AG04450 (cell line): ENCODE data around the gene PCDHGA5. TPM values are rescaled to one million over a fixed set of nuclear protein-coding genes. Genes with fewer than 3 reads are reported as not detected.
A peak's percentile ranks its signal among the peaks of the same experiment; 100 is the strongest.
"Not testable (repeated sequence)": the region's sequence is repeated elsewhere in the genome, so short reads cannot be mapped to it uniquely, and the experiment has no call there.

Experiments
- CTCF ChIA-PET: fragments of 300-600, 350-600 bp; formaldehyde crosslinking; extraction: SDS; loops from one replicate; lab custom pipeline; 2022; ENCODE audit warnings: antibody characterized with exemption, inconsistent platforms; lab: Charles Lee
- POLR2A ChIA-PET: fragments of 350-600 bp; formaldehyde crosslinking; extraction: SDS; loops from one replicate; lab custom pipeline; 2021; ENCODE audit warnings: antibody characterized with exemption, inconsistent platforms; lab: Yijun Ruan, JAX
- DNase-seq: peaks from one replicate; pipeline ENCODE4 v3.0.0-alpha.2; 2011; ENCODE audit warnings: low read depth, low spot score
- H3K27ac ChIP-seq: one replicate; pipeline ENCODE4 v1.5.1; 2012; ENCODE audit warnings: low read depth, low read length, control low read depth
- H3K27me3 ChIP-seq: one replicate; pipeline ENCODE4 v1.6.0; 2012; ENCODE audit warnings: low read length; ENCODE audit not compliant: control insufficient read depth, insufficient read depth
- H3K4me3 ChIP-seq: 2 replicates; pipeline ENCODE4 v1.5.1; 2011; ENCODE audit warnings: mild to moderate bottlenecking, low read depth, low read length, control low read depth
- H3K9me3 ChIP-seq: 2 replicates; pipeline ENCODE4 v1.5.1; 2012; ENCODE audit warnings: low read length; ENCODE audit not compliant: control insufficient read depth, insufficient read depth
- CTCF ChIP-seq: IDR thresholded peaks from 2 replicates; pipeline ENCODE4 v1.5.1; 2011; ENCODE audit warnings: low read depth, low read length, control low read depth, inconsistent platforms
- polyA plus RNA-seq: library from polyadenylated mRNA; depleted of rRNA; stranded (reverse); fragments of >200 nt; gene quantifications from 2 replicates; pipeline ENCODE4 v1.2.3, GENCODE V29; 2011; rRNA removed

The PCDHGA5 gene
- polyA plus RNA-seq, 1 experiment = 1.4 TPM

- no peak for DNase-seq
- Histone ChIP-seq H3K9me3 (peaks cover 62% of the 10 kb centered on the region), H3K27ac (no peak overlapping the region), H3K27me3 (no peaks in the 10 kb centered on the region), H3K4me3 (peak overlapping the region; percentile 58)
- POLR2A ChIA-PET = interaction anchor here (0.9 to 1.8 kb wide), 3 partner anchors 111 to 151 kb away, joined by 3 to 5 read pairs (median 4); no protein-coding TSS in a partner anchor
- no peak for TF ChIP-seq CTCF
- CTCF ChIA-PET = interaction anchor here (0.7 to 5.0 kb wide), 23 partner anchors 11 to 155 kb away, joined by 3 to 178 read pairs (median 4); partner anchors contain the start of genes PCDHGA12, PCDHGA9, PCDHGB1 and PCDHGB3
These were observed 49.6 kb downstream of the PCDHGA5 start for GRCh38 chr5:141413540-141414069.

- H3K4me3 ChIP-seq, H3K27me3 ChIP-seq, DNase-seq, H3K27ac ChIP-seq, POLR2A ChIA-PET: not testable (repeated sequence)
- CTCF ChIA-PET = interaction anchor here (0.9 to 5.0 kb wide), 6 partner anchors 15 to 149 kb away, joined by 3 to 178 read pairs (median 20); partner anchors contain the start of genes PCDHGA12 and PCDHGB3
- H3K9me3 ChIP-seq = peaks cover 63% of the 10 kb centered on the region
These were observed 50.7 kb downstream of the PCDHGA5 start for GRCh38 chr5:141414548-141415274.

- H3K27ac ChIP-seq, POLR2A ChIA-PET, H3K27me3 ChIP-seq, DNase-seq, H3K4me3 ChIP-seq: not testable (repeated sequence)
- peaks cover 61% of the 10 kb centered on the region for H3K9me3 ChIP-seq
- CTCF ChIA-PET = interaction anchor here (4.8 to 7.6 kb wide), 2 partner anchors 143 to 148 kb away, joined by 106 to 107 read pairs; no protein-coding TSS in a partner anchor
These were observed 51.3 kb downstream of the PCDHGA5 start for GRCh38 chr5:141415275-141415618.

Other genes starting within 250 kb of the PCDHGA5 start
- gene PCDHB4, start 242.3 kb upstream of the PCDHGA5 start, polyA plus RNA-seq = 0.04 and 0.06 TPM in 2 replicates
- 0.68 and 0.72 TPM in 2 replicates for gene PCDHB5, start 229.0 kb upstream of the PCDHGA5 start, polyA plus RNA-seq
- 0.21 TPM in 2 replicates for gene PCDHB6, start 214.1 kb upstream of the PCDHGA5 start, polyA plus RNA-seq
- gene PCDHB7, start 191.5 kb upstream of the PCDHGA5 start, polyA plus RNA-seq = 0.61 and 0.62 TPM in 2 replicates
- gene PCDHB8, start 186.4 kb upstream of the PCDHGA5 start, polyA plus RNA-seq = 0.20 and 0.25 TPM in 2 replicates
- gene PCDHB16, start 181.8 kb upstream of the PCDHGA5 start, polyA plus RNA-seq = 0.45 and 0.66 TPM in 2 replicates
- gene PCDHB9, start 177.0 kb upstream of the PCDHGA5 start, polyA plus RNA-seq = 0.22 and 0.45 TPM in 2 replicates
- gene PCDHB10, start 171.8 kb upstream of the PCDHGA5 start, polyA plus RNA-seq = 0.45 and 0.74 TPM in 2 replicates
- 0.16 and 0.25 TPM in 2 replicates for gene PCDHB11, start 164.5 kb upstream of the PCDHGA5 start, polyA plus RNA-seq
- gene PCDHB12, start 155.4 kb upstream of the PCDHGA5 start, polyA plus RNA-seq = 0.32 and 0.40 TPM in 2 replicates
- 0.60 and 0.73 TPM in 2 replicates for gene PCDHB13, start 150.2 kb upstream of the PCDHGA5 start, polyA plus RNA-seq
- 0.98 and 1.1 TPM in 2 replicates for gene PCDHB14, start 140.8 kb upstream of the PCDHGA5 start, polyA plus RNA-seq
- 0.88 and 0.93 TPM in 2 replicates for gene PCDHB15, start 118.8 kb upstream of the PCDHGA5 start, polyA plus RNA-seq
- gene SLC25A2, start 60.1 kb upstream of the PCDHGA5 start, polyA plus RNA-seq = not detected in 2 replicates
- gene TAF7, start 43.4 kb upstream of the PCDHGA5 start, polyA plus RNA-seq = 60.3 and 71.0 TPM in 2 replicates
- 1.9 and 2.2 TPM in 2 replicates for gene PCDHGA1, start 33.6 kb upstream of the PCDHGA5 start, polyA plus RNA-seq
- gene PCDHGA2, start 25.4 kb upstream of the PCDHGA5 start, polyA plus RNA-seq = 6.1 and 6.3 TPM in 2 replicates
- gene PCDHGA3, start 20.3 kb upstream of the PCDHGA5 start, polyA plus RNA-seq = 0.92 and 1.2 TPM in 2 replicates
- 3.2 TPM in 2 replicates for gene PCDHGB1, start 14.1 kb upstream of the PCDHGA5 start, polyA plus RNA-seq
- gene PCDHGA4, start 9.1 kb upstream of the PCDHGA5 start, polyA plus RNA-seq = 6.3 and 7.6 TPM in 2 replicates
- gene PCDHGB2, start 4.2 kb upstream of the PCDHGA5 start, polyA plus RNA-seq = 4.6 and 4.8 TPM in 2 replicates
- 3.6 and 4.3 TPM in 2 replicates for gene PCDHGB3, start 6.1 kb downstream of the PCDHGA5 start, polyA plus RNA-seq
- 4.7 and 4.8 TPM in 2 replicates for gene PCDHGA6, start 9.7 kb downstream of the PCDHGA5 start, polyA plus RNA-seq
- 2.7 TPM in 2 replicates for gene PCDHGA7, start 18.6 kb downstream of the PCDHGA5 start, polyA plus RNA-seq
- gene PCDHGB4, start 23.5 kb downstream of the PCDHGA5 start, polyA plus RNA-seq = 10.3 and 10.9 TPM in 2 replicates
- gene PCDHGA8, start 28.5 kb downstream of the PCDHGA5 start, polyA plus RNA-seq = 0.93 and 1.1 TPM in 2 replicates
- 12.5 TPM in 2 replicates for gene PCDHGB5, start 33.8 kb downstream of the PCDHGA5 start, polyA plus RNA-seq
- gene PCDHGA9, start 38.6 kb downstream of the PCDHGA5 start, polyA plus RNA-seq = 6.4 and 8.0 TPM in 2 replicates
- gene PCDHGB6, start 43.9 kb downstream of the PCDHGA5 start, polyA plus RNA-seq = 3.3 and 3.8 TPM in 2 replicates
- 9.2 and 11.7 TPM in 2 replicates for gene PCDHGA10, start 48.8 kb downstream of the PCDHGA5 start, polyA plus RNA-seq
- 16.2 and 17.0 TPM in 2 replicates for gene PCDHGB7, start 53.5 kb downstream of the PCDHGA5 start, polyA plus RNA-seq
- gene PCDHGA11, start 56.9 kb downstream of the PCDHGA5 start, polyA plus RNA-seq = 7.5 and 7.7 TPM in 2 replicates
- 3.4 and 4.3 TPM in 2 replicates for gene PCDHGA12, start 66.3 kb downstream of the PCDHGA5 start, polyA plus RNA-seq
- 47.4 and 61.1 TPM in 2 replicates for gene PCDHGC3, start 111.8 kb downstream of the PCDHGA5 start, polyA plus RNA-seq
- 0.46 and 0.83 TPM in 2 replicates for gene PCDHGC4, start 120.9 kb downstream of the PCDHGA5 start, polyA plus RNA-seq
- gene PCDHGC5, start 124.9 kb downstream of the PCDHGA5 start, polyA plus RNA-seq = 2.4 and 2.5 TPM in 2 replicates